Uterus (tissue), 2 donors: Measurements from ENCODE around the gene STAC2.

Experiments used
- CTCF ChIP-seq, 4 experiments: fragments of 200-600 bp in 2 of 4; fragments of 450-650 bp in 2 of 4; sonication (generic) in 2 of 4; IDR thresholded peaks; one replicate each; pipeline ENCODE4 v1.5.1; 2016 to 2019; ENCODE audit warnings: antibody characterized with exemption in 4 of 4, mild to moderate bottlenecking in 2 of 4, moderate library complexity in 1 of 4
- POLR2A ChIP-seq, 2 donors: fragments of 450-650 bp; IDR thresholded peaks; one replicate each; pipeline ENCODE4 v1.6.1; 2016; ENCODE audit warnings: antibody characterized with exemption in 2 of 2, mild to moderate bottlenecking in 1 of 2, moderate library complexity in 1 of 2

- TF ChIP-seq CTCF (IDR thresholded peaks at IDR 0.05) (peak in 1 of 4 experiments; percentile 22), POLR2A (IDR thresholded peaks at IDR 0.05) (no peak)
Observed at GRCh38 chr17:39270923-39271322, 45.2 kb upstream of the STAC2 start.
